GM12878 (cell line): Measurements from ENCODE around the gene AP4E1. TPM values are rescaled to one million over a fixed set of nuclear protein-coding genes. Genes with fewer than 3 reads are reported as not detected.

Experiments used
- BACH1 ChIP-seq: fragments of 450-650 bp; IDR thresholded peaks from 2 replicates; pipeline ENCODE4 v1.6.1; 2017; ENCODE audit warnings: mild to moderate bottlenecking, borderline replicate concordance
- BCL11A ChIP-seq: IDR thresholded peaks from 2 replicates; pipeline ENCODE4 v1.6.1; 2011; ENCODE audit warnings: low read depth, low read length
- CEBPB ChIP-seq, 2 experiments: fragments of 150-350 bp in 1 of 2; IDR thresholded peaks; 2 replicates each; pipeline ENCODE4 v1.6.1; 2012 to 2014; ENCODE audit warnings: low read depth in 2 of 2, low read length in 2 of 2, borderline replicate concordance in 1 of 2, inconsistent platforms in 1 of 2
- CHD4 ChIP-seq: fragments of 200-600 bp; sonication (generic); IDR thresholded peaks from 2 replicates; pipeline ENCODE4 v1.6.1; 2016; ENCODE audit warnings: mild to moderate bottlenecking
- E2F4 ChIP-seq: IDR thresholded peaks from 2 replicates; pipeline ENCODE4 v1.6.1; 2012; ENCODE audit warnings: low read depth, low read length, improper control_type of control experiment
- FOS ChIP-seq: IDR thresholded peaks from 3 replicates; pipeline ENCODE4 v1.6.1; 2011; ENCODE audit warnings: borderline replicate concordance; ENCODE audit not compliant: insufficient read length; ENCODE audit errors: extremely low read depth
- FOXM1 ChIP-seq: IDR thresholded peaks from 2 replicates; pipeline ENCODE4 v1.6.1; 2012; ENCODE audit warnings: low read depth, mild to moderate bottlenecking, inconsistent platforms, low read length, moderate library complexity
- GATAD2B ChIP-seq: fragments of 450-650 bp; conservative IDR thresholded peaks from 2 replicates; pipeline ENCODE4 v1.6.1; 2017; ENCODE audit warnings: low read depth, mild to moderate bottlenecking, moderate library complexity
- MLLT1 ChIP-seq: fragments of 450-650 bp; IDR thresholded peaks from 2 replicates; pipeline ENCODE4 v1.6.1; 2016; ENCODE audit warnings: mild to moderate bottlenecking
- MYC ChIP-seq: IDR thresholded peaks from 2 replicates; pipeline ENCODE4 v1.6.1; 2011; ENCODE audit warnings: mild to moderate bottlenecking, low read length, moderate library complexity, inconsistent platforms; ENCODE audit not compliant: insufficient read depth, insufficient replicate concordance, insufficient read length, severe bottlenecking
- NFIC ChIP-seq: IDR thresholded peaks from 2 replicates; pipeline ENCODE4 v1.6.1; 2012; ENCODE audit warnings: low read depth, mild to moderate bottlenecking, inconsistent platforms, low read length, moderate library complexity
- NFYA ChIP-seq: IDR thresholded peaks from 2 replicates; pipeline ENCODE4 v1.6.1; 2011; ENCODE audit warnings: low read depth, mild to moderate bottlenecking, low read length, improper control_type of control experiment, borderline replicate concordance
- NFYB ChIP-seq: IDR thresholded peaks from 2 replicates; pipeline ENCODE4 v1.6.1; 2011; ENCODE audit warnings: low read depth, mild to moderate bottlenecking, low read length, improper control_type of control experiment, moderate library complexity; ENCODE audit not compliant: insufficient read depth
- STAT1 ChIP-seq: fragments of 450-650 bp; conservative IDR thresholded peaks from 2 replicates; pipeline ENCODE4 v1.6.1; 2014; ENCODE audit warnings: antibody characterized with exemption, mild to moderate bottlenecking
- TAF1 ChIP-seq: IDR thresholded peaks from 2 replicates; pipeline ENCODE4 v1.6.1; 2011; ENCODE audit warnings: mild to moderate bottlenecking, low read depth, low read length, borderline replicate concordance
- ZBTB33 ChIP-seq: fragments of 450-650 bp; IDR thresholded peaks from 2 replicates; pipeline ENCODE4 v1.6.1; 2017; ENCODE audit warnings: mild to moderate bottlenecking
- ZNF384 ChIP-seq: IDR thresholded peaks from 2 replicates; pipeline ENCODE4 v1.6.1; 2012; ENCODE audit warnings: low read depth, mild to moderate bottlenecking, low read length, improper control_type of control experiment, borderline replicate concordance
- ZNF687 ChIP-seq: fragments of 450-650 bp; IDR thresholded peaks from 2 replicates; pipeline ENCODE4 v1.6.1; 2017; ENCODE audit warnings: mild to moderate bottlenecking, moderate library complexity
- polyA plus RNA-seq, 11 experiments: library from polyadenylated mRNA; depleted of rRNA in 4 of 11; unstranded in 6 of 11; stranded (reverse) in 5 of 11; fragments of >200 nt; fragmentation: Nextera tagmentation in 4 of 11; fragmentation: Illumina TruSeq in 1 of 11; extraction: Ambion mirVana in 4 of 11; extraction: Trizol in 1 of 11; gene quantifications; 1 replicate in 1 of 11; 2 replicates in 10 of 11; pipeline versions ENCODE4 v1.2.1 to v1.2.3, GENCODE V29; 2011 to 2016; ENCODE audit warnings: inconsistent platforms in 2 of 11, missing spikeins in 2 of 11, low read depth in 1 of 11
- total RNA-seq, 4 experiments: library from RNA; depleted of rRNA in 3 of 4; stranded (reverse); fragments of >200 nt in 3 of 4; fragmentation: Illumina TruSeq in 1 of 4; extraction: Trizol in 1 of 4; gene quantifications; 2 replicates each; pipeline versions ENCODE4 v1.2.1 to v1.2.3, GENCODE V29; 2013 to 2021

AP4E1 gene
- total and polyA plus RNA-seq, 10 of the 15 experiments (the other 5 are each of a cell fraction or from before 2014, with no cell fraction given) = 1.2 to 11.4 (median 6.7) TPM

- TF ChIP-seq NFYB (no peak), GATAD2B (no peak), CEBPB (IDR thresholded peaks at IDR 0.05; ENCODE audit: borderline replicate concordance in 1 of 2, low read depth in 2 of 2, low read length in 2 of 2) (peak in 1 of 2 experiments; percentile 4; a peak in 1 of 4 replicates), MYC (no peak), BCL11A (peak; percentile 58), E2F4 (peak; percentile 59; the same call in 1 of the 2 replicates), MLLT1 (peak; percentile 78; the same call in 1 of the 2 replicates), CHD4 (no peak), BACH1 (no peak; the same call in 1 of the 2 replicates), ZNF687 (peak; percentile 45; the same call in 1 of the 2 replicates), STAT1 (no peak), NFIC (peak; percentile 62), FOS (no peak), TAF1 (peak; percentile 38; the same call in 1 of the 2 replicates), NFYA (no peak), ZBTB33 (0 out of 2 replicates have a peak, but pooled peaks have one; percentile 12), ZNF384 (peak; percentile 96), FOXM1 (peak; percentile 72)
These were observed 1.4 kb upstream of the AP4E1 start (continued) for GRCh38 chr15:50906954-50907600.
